WI38 (cell line): ENCODE results near the gene ANKS1B.

ENCODE experiments used
- H3K4me3 ChIP-seq: 2 replicates; pipeline ENCODE4 v1.5.1; 2011; ENCODE audit warnings: low read depth, mild to moderate bottlenecking, control low read depth, low read length
- CTCF ChIP-seq: IDR thresholded peaks from 2 replicates; pipeline ENCODE4 v1.5.1; 2012; ENCODE audit warnings: low read depth, mild to moderate bottlenecking, control low read depth, low read length

Gene ANKS1B

GRCh38 chr12:98698603-98699463, 1285.9 kb downstream of the ANKS1B start:
- TF ChIP-seq CTCF, result peak; percentile 59
- no peak overlapping the region for H3K4me3 ChIP-seq

- TF ChIP-seq CTCF, result no peak
- no peak overlapping the region for H3K4me3 ChIP-seq
These were observed 1287.5 kb downstream of the ANKS1B start for GRCh38 chr12:98697209-98697608.

- no peak overlapping the region for H3K4me3 ChIP-seq
- no peak for TF ChIP-seq CTCF
These were observed 1288.6 kb downstream of the ANKS1B start for GRCh38 chr12:98696036-98696646.

GRCh38 chr12:98691351-98691750, 1293.4 kb downstream of the ANKS1B start:
- no peak for TF ChIP-seq CTCF

GRCh38 chr12:98686603-98687002, 1298.1 kb downstream of the ANKS1B start:
- no peak overlapping the region for H3K4me3 ChIP-seq
- no peak for TF ChIP-seq CTCF

More at GRCh38 chr12:98691351-98691750, 1293.4 kb downstream of the ANKS1B start:
- H3K4me3 ChIP-seq, result no peak overlapping the region
